ENCODE data around the gene PDX1. TPM values are rescaled to one million over a fixed set of nuclear protein-coding genes. Genes with fewer than 3 reads are reported as not detected.

The PDX1 gene
- total RNA-seq, 3 donors from 2014 or later, result 0.72 to 1.5 TPM; not detected in 1

- no peak for TF ChIP-seq CTCF (IDR thresholded peaks at IDR 0.05)
- no peaks in the 10 kb centered on the region for H3K36me3 ChIP-seq (ENCODE audit: low read depth)
- H3K4me1 ChIP-seq (ENCODE audit: low read depth), result peaks cover 37% of the 10 kb centered on the region
- H3K4me3 ChIP-seq, result no peak overlapping the region
- intact Hi-C loops (cut with DNase I, micrococcal nuclease), result no loop called here
- H3K9me3 ChIP-seq, result no peaks in the 10 kb centered on the region
- peak in 2 of 3 donors; percentile 15 to 50 for DNase-seq
- ATAC-seq, result peak; percentile 61
Measured at GRCh38 chr13:27920677-27921420, 1.0 kb downstream of the PDX1 start.

- Histone ChIP-seq H3K36me3 (ENCODE audit: low read depth) (no peaks in the 10 kb centered on the region), H3K4me3 (no peak overlapping the region), H3K9me3 (no peaks in the 10 kb centered on the region), H3K4me1 (ENCODE audit: low read depth) (peaks cover 37% of the 10 kb centered on the region)
- TF ChIP-seq CTCF (IDR thresholded peaks at IDR 0.05), result no peak
- intact Hi-C loops (cut with DNase I, micrococcal nuclease), result no loop called here
- ATAC-seq, result peak; percentile 23
- DNase-seq, result no peak
Measured at GRCh38 chr13:27921421-27921960, 1.7 kb downstream of the PDX1 start.

GRCh38 chr13:27921961-27922882 is 2.4 kb downstream of the PDX1 start:
- intact Hi-C loops (cut with DNase I, micrococcal nuclease), result no loop called here
- TF ChIP-seq CTCF (IDR thresholded peaks at IDR 0.05), result no peak
- no peaks in the 10 kb centered on the region for H3K9me3 ChIP-seq
- peaks cover 37% of the 10 kb centered on the region for H3K4me1 ChIP-seq (ENCODE audit: low read depth)
- DNase-seq (no peak), ATAC-seq (no peak)
- H3K36me3 ChIP-seq (ENCODE audit: low read depth), result no peaks in the 10 kb centered on the region
- H3K4me3 ChIP-seq, result no peak overlapping the region

- no peaks in the 10 kb centered on the region for H3K36me3 ChIP-seq (ENCODE audit: low read depth)
- H3K9me3 ChIP-seq, result no peaks in the 10 kb centered on the region
- peaks cover 29% of the 10 kb centered on the region for H3K4me1 ChIP-seq (ENCODE audit: low read depth)
- no peak overlapping the region for H3K4me3 ChIP-seq
- ATAC-seq (no peak), DNase-seq (no peak)
- intact Hi-C loops (cut with DNase I, micrococcal nuclease), result no loop called here
- no peak for TF ChIP-seq CTCF (IDR thresholded peaks at IDR 0.05)
Measured at GRCh38 chr13:27922883-27923612, 3.2 kb downstream of the PDX1 start.

- ATAC-seq (no peak), DNase-seq (peak in 1 of 3 donors; percentile 18)
- intact Hi-C loops (cut with DNase I, micrococcal nuclease), result no loop called here
- TF ChIP-seq CTCF (IDR thresholded peaks at IDR 0.05), result no peak
- Histone ChIP-seq H3K36me3 (ENCODE audit: low read depth) (no peaks in the 10 kb centered on the region), H3K9me3 (no peaks in the 10 kb centered on the region), H3K4me3 (no peak overlapping the region), H3K4me1 (ENCODE audit: low read depth) (peaks cover 23% of the 10 kb centered on the region)
Measured at GRCh38 chr13:27923794-27924528, 4.2 kb downstream of the PDX1 start.
